HCT116 (cell line): ENCODE measurements around the gene SNX4. TPM values are rescaled to one million over a fixed set of nuclear protein-coding genes. Genes with fewer than 3 reads are reported as not detected.

Experiments
- ATAC-seq: fragments of 200-7000 bp; cut with Tn5 transposase; 2 replicates; pipeline ENCODE4 v1.9.1; 2020; ENCODE audit warnings: mild to moderate bottlenecking, moderate library complexity
- BruUV-seq: library from RNA; stranded (reverse); fragments of 400-500 nt; replicated peaks from 2 replicates; lab custom pipeline; 2021; lab: Mats Ljungman, UMichigan
- CTCF ChIA-PET: fragments of 300-600 bp; sonication (Branson Sonifier 250); formaldehyde crosslinking; loops from one replicate; lab custom pipeline; 2021; ENCODE audit warnings: antibody characterized with exemption; lab: Charles Lee
- POLR2A ChIA-PET: fragments of 300-600, 350-600 bp; sonication (Branson Sonifier 250); formaldehyde crosslinking; loops from one replicate; lab custom pipeline; 2021; ENCODE audit warnings: antibody characterized with exemption; lab: Charles Lee
- RAD21 ChIA-PET, 2 experiments: fragments of 300-600 bp; sonication (Branson Sonifier 250); formaldehyde crosslinking; loops; one replicate each; lab custom pipeline; 2023; ENCODE audit warnings: low total read pairs in 2 of 2; ENCODE audit not compliant: uncharacterized antibody in 2 of 2, unreplicated experiment in 2 of 2, low non-redundant PET in 1 of 2; lab: Charles Lee
- DNase-seq: peaks from one replicate; pipeline ENCODE4 v3.0.0-alpha.2; 2010; ENCODE audit warnings: low read depth, low spot score
- H2AFZ ChIP-seq: fragments of 200-600 bp; shearing (Covaris generic), sonication (generic); 2 replicates; pipeline ENCODE4 v1.6.1; 2017; ENCODE audit warnings: low read depth, mixed run types, mixed read lengths, antibody characterized with exemption, low read length; ENCODE audit not compliant: poor library complexity, severe bottlenecking
- H3K27ac ChIP-seq: 2 replicates; pipeline ENCODE4 v1.5.1; 2012; ENCODE audit warnings: low read depth, low read length
- H3K27me3 ChIP-seq: fragments of 200-600 bp; sonication (generic); 2 replicates; pipeline ENCODE4 v1.6.1; 2016; ENCODE audit warnings: mixed run types, low read length, mixed read lengths; ENCODE audit not compliant: insufficient read depth
- H3K36me3 ChIP-seq, 2 experiments: fragments of 200-500 bp in 1 of 2; fragments of 200-600 bp in 1 of 2; sonication (Bioruptor generic) in 1 of 2; sonication (generic) in 1 of 2; 2 replicates each; pipeline versions ENCODE4 v1.5.1 to v1.6.1; 2014 to 2016; ENCODE audit warnings: low read length in 2 of 2, inconsistent platforms in 1 of 2, mixed read lengths in 1 of 2, mixed run types in 1 of 2; ENCODE audit not compliant: insufficient read depth in 2 of 2, control insufficient read depth in 1 of 2
- H3K4me1 ChIP-seq, 2 experiments: fragments of 200-600 bp in 1 of 2; sonication (generic) in 1 of 2; 2 replicates each; pipeline versions ENCODE4 v1.5.1 to v1.6.1; 2012 to 2017; ENCODE audit warnings: low read length in 2 of 2, inconsistent platforms in 1 of 2, mild to moderate bottlenecking in 1 of 2, mixed read lengths in 1 of 2, mixed run types in 1 of 2, moderate library complexity in 1 of 2; ENCODE audit not compliant: insufficient read depth in 2 of 2, control insufficient read depth in 1 of 2
- H3K4me2 ChIP-seq: fragments of 200-600 bp; sonication (generic); 2 replicates; pipeline ENCODE4 v1.6.1; 2017; ENCODE audit warnings: mixed run types, low read length, mixed read lengths
- H3K4me3 ChIP-seq, 2 experiments: fragments of 200-600 bp in 1 of 2; sonication (generic) in 1 of 2; replicated peaks in 1 of 2; 2 replicates each; pipeline ENCODE4 v1.5.1; 2011 to 2016; ENCODE audit warnings: low read length in 2 of 2, control low read depth in 1 of 2, low read depth in 1 of 2, mild to moderate bottlenecking in 1 of 2, mixed read lengths in 1 of 2, mixed run types in 1 of 2
- H3K79me2 ChIP-seq: fragments of 200-600 bp; sonication (generic); 2 replicates; pipeline ENCODE4 v1.6.1; 2017; ENCODE audit warnings: mild to moderate bottlenecking, mixed run types, low read length, moderate library complexity, mixed read lengths; ENCODE audit not compliant: insufficient read depth
- H3K9ac ChIP-seq: fragments of 200-600 bp; sonication (generic); 2 replicates; pipeline ENCODE4 v1.6.1; 2016; ENCODE audit warnings: low read length, mixed read lengths
- H3K9me2 ChIP-seq: fragments of 200-600 bp; sonication (generic), shearing (Covaris generic); 2 replicates; pipeline ENCODE4 v1.6.1; 2017; ENCODE audit warnings: mixed run types, mild to moderate bottlenecking, moderate library complexity; ENCODE audit not compliant: insufficient read depth
- H3K9me3 ChIP-seq, 2 experiments: fragments of 200-500 bp in 1 of 2; fragments of 200-600 bp in 1 of 2; sonication (Bioruptor generic) in 1 of 2; sonication (generic) in 1 of 2; 2 replicates each; pipeline ENCODE4 v1.6.1; 2014 to 2017; ENCODE audit warnings: low read length in 2 of 2, mixed read lengths in 2 of 2, inconsistent platforms in 1 of 2, low read depth in 1 of 2, mild to moderate bottlenecking in 1 of 2, mixed run types in 1 of 2, moderate library complexity in 1 of 2; ENCODE audit not compliant: control insufficient read depth in 1 of 2, insufficient read depth in 1 of 2
- H4K20me1 ChIP-seq: fragments of 200-600 bp; sonication (generic), shearing (Covaris generic); 2 replicates; pipeline ENCODE4 v1.6.1; 2017; ENCODE audit warnings: mixed run types, mild to moderate bottlenecking, moderate library complexity; ENCODE audit not compliant: insufficient read depth
- EZH2phosphoT487 ChIP-seq: fragments of 200-600 bp; IDR thresholded peaks from 2 replicates; pipeline ENCODE4 v1.6.1; 2018; ENCODE audit warnings: antibody characterized with exemption, borderline replicate concordance
- REST ChIP-seq: IDR thresholded peaks from 2 replicates; pipeline ENCODE4 v1.6.1; 2012; ENCODE audit warnings: low read depth
- TCF7L2 ChIP-seq: IDR thresholded peaks from 2 replicates; pipeline ENCODE4 v1.7.0; 2011; ENCODE audit warnings: borderline replicate concordance, inconsistent platforms; ENCODE audit not compliant: insufficient read depth, insufficient read length; ENCODE audit errors: extremely low read depth
- intact Hi-C: fragments of 100-400 bp; cut with micrococcal nuclease; formaldehyde crosslinking; loops from 2 replicates; pipeline ENCODE4 v1.10.0; 2022
- total RNA-seq: library from RNA; stranded (reverse); gene quantifications from one replicate; pipeline ENCODE4 v1.2.1, GENCODE V29; 2021; ENCODE audit not compliant: unreplicated experiment

Gene SNX4
- total RNA-seq, 1 experiment from 2014 or later: 21.1 TPM

DNA sequence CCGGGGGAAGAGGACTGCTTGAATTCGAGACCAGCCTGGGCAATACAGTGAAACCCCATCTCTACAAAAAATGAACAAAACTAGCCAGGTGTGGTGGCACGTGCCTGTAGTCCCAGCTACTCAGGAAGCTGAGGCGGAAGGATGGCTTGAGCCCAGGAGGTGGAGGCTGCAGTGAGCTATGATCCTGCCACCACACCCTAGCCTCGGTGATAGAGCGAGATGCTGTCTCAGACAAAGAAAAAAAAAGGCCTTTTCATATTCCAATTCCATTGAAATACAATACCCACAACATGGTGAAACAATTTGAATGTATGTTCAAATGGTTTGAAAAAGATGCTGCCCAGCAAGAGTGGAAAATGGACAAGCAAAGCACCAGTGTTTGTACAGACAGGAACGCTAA lies 83.1 kb downstream of the SNX4 start:
- no peak for TF ChIP-seq REST
- no TSS peak for BruUV-seq
- ATAC-seq (no peak), DNase-seq (no peak)
- Histone ChIP-seq H3K4me3 (no peak overlapping the region), H3K27ac (no peak overlapping the region), H3K4me1 (no peaks in the 10 kb centered on the region), H4K20me1 (no peaks in the 10 kb centered on the region), H3K27me3 (no peaks in the 10 kb centered on the region), H3K79me2 (no peaks in the 10 kb centered on the region), H3K9ac (no peak overlapping the region), H3K9me2 (no peaks in the 10 kb centered on the region), H3K4me2 (no peak overlapping the region), H2AFZ (no peak overlapping the region), H3K9me3 (no peaks in the 10 kb centered on the region), H3K36me3 (no peaks in the 10 kb centered on the region)
- ChIA-PET RAD21 (no interaction called here), CTCF (interaction anchor here (1.0 kb wide), 1 partner anchor 16 kb away, joined by 3 read pairs; no protein-coding TSS in a partner anchor), POLR2A (no interaction called here)
- intact Hi-C loops: loop anchor here (1.0 to 5.0 kb wide), 3 partner anchors 148 to 675 kb away; no protein-coding TSS in a partner anchor

DNA sequence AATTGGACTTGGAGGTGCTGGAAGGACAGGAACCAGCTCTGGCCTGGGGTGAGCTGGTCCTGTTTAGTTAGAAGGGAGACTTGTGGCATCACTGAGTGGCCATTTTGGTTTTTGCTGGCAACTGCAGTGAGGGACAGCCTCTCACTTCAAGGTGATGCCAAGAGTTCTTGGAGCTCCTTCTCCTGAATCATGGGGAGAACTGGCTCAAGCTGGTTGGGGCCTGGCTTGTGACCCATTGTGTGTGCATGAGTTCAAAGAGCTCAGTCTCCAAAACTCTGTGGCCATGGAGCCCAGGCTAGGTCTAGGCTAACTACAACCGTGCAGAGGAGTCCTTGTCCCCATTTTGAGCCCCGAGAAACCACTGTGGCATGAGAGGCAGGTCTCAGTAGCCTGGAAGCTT lies 84.8 kb downstream of the SNX4 start:
- intact Hi-C loops: loop anchor here (5.0 kb wide), 1 partner anchor 673 kb away; no protein-coding TSS in a partner anchor
- POLR2A ChIA-PET: no interaction called here
- DNase-seq (no peak), ATAC-seq (no peak)
- no peak overlapping the region for H3K9ac ChIP-seq
- no peaks in the 10 kb centered on the region for H3K9me3 ChIP-seq
- H4K20me1 ChIP-seq: no peaks in the 10 kb centered on the region
- no peak overlapping the region for H2AFZ ChIP-seq
- no peak overlapping the region for H3K4me3 ChIP-seq
- RAD21 ChIA-PET: no interaction called here
- no peak overlapping the region for H3K27ac ChIP-seq
- no peaks in the 10 kb centered on the region for H3K27me3 ChIP-seq
- no peaks in the 10 kb centered on the region for H3K36me3 ChIP-seq
- H3K9me2 ChIP-seq: no peaks in the 10 kb centered on the region
- no TSS peak for BruUV-seq
- CTCF ChIA-PET: no interaction called here
- TF ChIP-seq EZH2phosphoT487 (no peak), TCF7L2 (no peak)
- no peaks in the 10 kb centered on the region for H3K4me1 ChIP-seq
- H3K79me2 ChIP-seq: no peaks in the 10 kb centered on the region
- no peak overlapping the region for H3K4me2 ChIP-seq
